K562 (cell line): ENCODE measurements around the gene PPIF. TPM values are rescaled to one million over a fixed set of nuclear protein-coding genes. Genes with fewer than 3 reads are reported as not detected.

Source experiments
- ATAC-seq: fragments of 200-7000 bp; cut with Tn5 transposase; 3 replicates; pipeline ENCODE4 v1.9.1; 2020; ENCODE audit warnings: moderate library complexity
- BruUV-seq: library from RNA; stranded (reverse); fragments of 400-500 nt; replicated peaks from 2 replicates; lab custom pipeline; 2021; lab: Mats Ljungman, UMichigan
- CTCF ChIA-PET: fragments of 300-600 bp; formaldehyde crosslinking; extraction: SDS; loops from one replicate; lab custom pipeline; 2021; ENCODE audit warnings: low intra/inter-chr PET ratio; lab: Yijun Ruan, JAX
- POLR2A ChIA-PET: fragments of 300-600, 350-650 bp; sonication (Branson Sonifier 250); formaldehyde crosslinking; extraction: SDS; loops from one replicate; lab custom pipeline; 2021; ENCODE audit warnings: antibody characterized with exemption, inconsistent platforms; lab: Yijun Ruan, JAX
- DNase-seq, 4 experiments: peaks; one replicate each; pipeline versions ENCODE4 v3.0.0 to v3.0.0-alpha.2; 2011 to 2018; ENCODE audit warnings: low spot score in 3 of 4, mixed read lengths in 3 of 4; ENCODE audit errors: extremely low read depth in 1 of 4
- FAIRE-seq: peaks from 2 replicates; lab custom pipeline; 2011; peaks lifted over from hg19 to GRCh38; lab: Jason Lieb, UNC
- H2AFZ ChIP-seq: 2 replicates; pipeline ENCODE4 v1.6.0; 2011; ENCODE audit warnings: low read depth, low read length, control low read depth, inconsistent platforms
- H3K27ac ChIP-seq: fragments of 200-600 bp; 3 replicates; pipeline ENCODE4 v1.8.0; 2011; ENCODE audit warnings: low read depth, mild to moderate bottlenecking, control low read depth, inconsistent platforms, low read length, moderate library complexity, mixed read lengths; ENCODE audit errors: extremely low read depth
- H3K27me3 ChIP-seq, 2 experiments: fragments of 300-600 bp in 1 of 2; 2 replicates in 1 of 2; 3 replicates in 1 of 2; pipeline versions ENCODE4 v1.6.0 to v1.8.0; 2011; ENCODE audit warnings: inconsistent platforms in 2 of 2, low read length in 2 of 2, mild to moderate bottlenecking in 1 of 2, mixed read lengths in 1 of 2, moderate library complexity in 1 of 2; ENCODE audit not compliant: control insufficient read depth in 2 of 2, insufficient read depth in 2 of 2
- H3K36me3 ChIP-seq: fragments of 300-600 bp; 3 replicates; pipeline ENCODE4 v1.8.0; 2011; ENCODE audit warnings: mild to moderate bottlenecking, low read length, inconsistent platforms; ENCODE audit not compliant: control insufficient read depth, insufficient read depth
- H3K4me1 ChIP-seq, 2 experiments: fragments of 200-600 bp in 1 of 2; replicated peaks in 1 of 2; 2 replicates in 1 of 2; 3 replicates in 1 of 2; pipeline versions ENCODE4 v1.5.1 to v1.8.0; 2011; ENCODE audit warnings: inconsistent platforms in 2 of 2, low read length in 2 of 2, mild to moderate bottlenecking in 1 of 2, mixed read lengths in 1 of 2, moderate library complexity in 1 of 2; ENCODE audit not compliant: control insufficient read depth in 2 of 2, insufficient read depth in 2 of 2
- H3K4me2 ChIP-seq: 2 replicates; pipeline ENCODE4 v1.6.1; 2011; ENCODE audit warnings: low read length, control low read depth, inconsistent platforms, mixed read lengths; ENCODE audit not compliant: insufficient read depth
- H3K4me3 ChIP-seq: fragments of 200-600 bp; sonication (generic), shearing (Covaris generic); 2 replicates; pipeline ENCODE4 v1.5.1; 2016; ENCODE audit warnings: control low read depth, inconsistent platforms
- H3K79me2 ChIP-seq: fragments of 200-600 bp; 3 replicates; pipeline ENCODE4 v1.8.0; 2011; ENCODE audit warnings: low read length, inconsistent platforms; ENCODE audit not compliant: control insufficient read depth, insufficient read depth
- H3K9ac ChIP-seq, 2 experiments: 2 replicates each; pipeline versions ENCODE4 v1.6.0 to v1.6.1; 2011; ENCODE audit warnings: low read depth in 2 of 2, low read length in 2 of 2, control low read depth in 1 of 2, inconsistent platforms in 1 of 2, mild to moderate bottlenecking in 1 of 2, mixed read lengths in 1 of 2; ENCODE audit not compliant: insufficient read depth in 1 of 2
- H3K9me1 ChIP-seq: one replicate; pipeline ENCODE4 v1.6.0; 2011; ENCODE audit warnings: inconsistent platforms, mild to moderate bottlenecking, low read length, moderate library complexity; ENCODE audit not compliant: control insufficient read depth, insufficient read depth
- H3K9me3 ChIP-seq: replicated peaks from 2 replicates; pipeline ENCODE4 v1.5.1; 2011; ENCODE audit warnings: low read depth, low read length, inconsistent platforms; ENCODE audit not compliant: control insufficient read depth, insufficient read depth
- H4K20me1 ChIP-seq: replicated peaks from 2 replicates; pipeline ENCODE4 v1.6.1; 2011; ENCODE audit warnings: low read length, inconsistent platforms, mixed read lengths; ENCODE audit not compliant: control insufficient read depth, insufficient read depth
- JUN ChIP-seq, 2 experiments: sonication (generic) in 1 of 2; formaldehyde crosslinking in 1 of 2; IDR thresholded peaks; 2 replicates each; pipeline versions ENCODE4 v1.6.1 to v1.8.0; 2012 to 2022; ENCODE audit warnings: borderline replicate concordance in 2 of 2, mild to moderate bottlenecking in 2 of 2, improper control_type of control experiment in 1 of 2, low read depth in 1 of 2, low read length in 1 of 2, missing genetic modification reagents in 1 of 2
- NR2C1 ChIP-seq, 2 experiments: fragments of 450-650 bp; IDR thresholded peaks; 2 replicates each; pipeline ENCODE4 v1.6.1; 2017; ENCODE audit warnings: mild to moderate bottlenecking in 2 of 2, antibody characterized with exemption in 1 of 2, inconsistent platforms in 1 of 2, missing compliant biosample characterization in 1 of 2, missing genetic modification characterization in 1 of 2
- NR2C2 ChIP-seq, 2 experiments: fragments of 200-800 bp in 1 of 2; sonication (Bioruptor generic) in 1 of 2; sonication (generic) in 1 of 2; formaldehyde crosslinking in 1 of 2; IDR thresholded peaks; 2 replicates each; pipeline versions ENCODE4 v1.6.1 to v1.8.0; 2016 to 2022; ENCODE audit warnings: mild to moderate bottlenecking in 1 of 2, missing compliant biosample characterization in 1 of 2, missing genetic modification characterization in 1 of 2, missing genetic modification reagents in 1 of 2
- POLR2G ChIP-seq: fragments of 200-400 bp; formaldehyde crosslinking; IDR thresholded peaks from 2 replicates; pipeline ENCODE4 v1.6.1; 2017; ENCODE audit warnings: low read depth, mild to moderate bottlenecking, antibody characterized with exemption, low read length, moderate library complexity
- WGBS: fragments of 100-300 bp; shearing (Covaris generic); methylation state at CpG from one replicate; pipeline ENCODE4 v1.1.6; 2016; ENCODE audit warnings: low coverage, mixed read lengths; ENCODE audit not compliant: insufficient coverage; ENCODE audit errors: missing lambda C conversion rate; 5-methylcytosine and 5-hydroxymethylcytosine counted together
- in situ Hi-C: fragments of 300-500 bp; cut with MboI; formaldehyde crosslinking; loops from 4 replicates; pipeline ENCODE4 v1.15.0; 2018; ENCODE audit warnings: inconsistent platforms, mixed read lengths
- intact Hi-C: fragments of 100-400 bp; cut with micrococcal nuclease; formaldehyde crosslinking; loops from 2 replicates; pipeline ENCODE4 v1.14.2; 2022
- polyA plus RNA-seq, 8 experiments: library from polyadenylated mRNA; depleted of rRNA in 4 of 8; stranded (reverse) in 5 of 8; unstranded in 3 of 8; fragments of >200 nt; fragmentation: Nextera tagmentation in 2 of 8; fragmentation: Illumina TruSeq in 1 of 8; extraction: Ambion mirVana in 2 of 8; extraction: Trizol in 1 of 8; gene quantifications; 2 replicates each; pipeline versions ENCODE4 v1.2.1 to v1.2.3, GENCODE V29; 2011 to 2014; ENCODE audit warnings: inconsistent platforms in 1 of 8, missing spikeins in 1 of 8
- total RNA-seq, 7 experiments: library from RNA; depleted of rRNA in 6 of 7; stranded (reverse); fragments of >200 nt in 6 of 7; fragmentation: Illumina TruSeq in 2 of 7; extraction: Trizol in 2 of 7; gene quantifications; 2 replicates each; pipeline versions ENCODE4 v1.2.1 to v1.2.3, GENCODE V29; 2011 to 2021; ENCODE audit warnings: low replicate concordance in 1 of 7
- TF ChIP-seq, protein P1 (sequence below): IDR thresholded peaks from 2 replicates; pipeline ENCODE4 v1.6.1; 2014; ENCODE audit warnings: antibody characterized with exemption
- TF ChIP-seq, protein P2 (sequence below): sonication (generic); formaldehyde crosslinking; IDR thresholded peaks from 2 replicates; pipeline ENCODE4 v1.8.1; 2023; ENCODE audit warnings: mild to moderate bottlenecking, missing genetic modification reagents

Gene PPIF
- total and polyA plus RNA-seq, 9 of the 15 experiments (the other 6 are each of a cell fraction or from before 2014, with no cell fraction given) = 40.9 to 287 (median 117) TPM

DNA sequence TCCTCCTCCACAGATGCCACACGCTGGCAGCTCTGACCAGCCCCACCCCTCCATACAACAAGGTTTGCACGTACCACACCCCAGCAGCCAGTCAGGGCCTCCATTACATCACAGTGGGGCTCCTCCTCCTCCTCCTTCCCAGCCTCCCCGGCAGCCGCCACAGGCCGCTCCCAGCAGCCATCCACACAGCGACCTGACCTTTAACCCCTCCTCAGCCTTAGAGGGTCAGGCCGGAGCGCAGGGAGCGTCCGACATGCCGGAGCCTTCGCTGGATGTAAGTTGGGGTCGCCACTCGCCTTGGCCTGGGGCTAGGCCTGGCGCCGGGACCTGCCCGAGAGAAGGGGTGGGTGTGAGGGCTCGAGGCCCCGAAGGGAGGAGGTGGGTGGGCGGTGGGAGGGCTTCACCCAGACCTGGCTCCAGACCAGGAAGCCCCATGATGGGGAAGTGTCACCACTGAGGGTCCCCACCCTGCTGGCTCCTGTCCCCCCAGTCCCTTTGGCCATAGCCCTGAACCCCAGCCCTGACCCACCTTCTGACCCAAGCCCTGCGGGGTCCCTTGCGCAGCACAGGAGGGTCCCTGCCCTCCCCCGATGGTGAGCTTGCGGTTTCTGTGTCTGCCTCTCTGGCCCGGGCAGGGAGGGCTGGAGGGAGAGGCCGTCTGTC, 36.2 kb upstream of the PPIF start:
- TF ChIP-seq POLR2G (peak; percentile 31; the same call in 1 of the 2 replicates), NR2C2 (CRISPR knock-in tag; IDR thresholded peaks at IDR 0.05) (peak; percentile 65; the same call in 1 of the 2 replicates), NR2C2 (tag; IDR thresholded peaks at IDR 0.05) (peak; percentile 47; the same call in 1 of the 2 replicates), NR2C1 (IDR thresholded peaks at IDR 0.05) (peak; percentile 67), NR2C1 (tag; IDR thresholded peaks at IDR 0.05) (peak; percentile 58; the same call in 1 of the 2 replicates), JUN (IDR thresholded peaks at IDR 0.05; ENCODE audit: borderline replicate concordance, low read depth, low read length) (no peak), JUN (CRISPR knock-in tag; IDR thresholded peaks at IDR 0.05; ENCODE audit: borderline replicate concordance) (no peak)
- TF ChIP-seq, protein P1, sequence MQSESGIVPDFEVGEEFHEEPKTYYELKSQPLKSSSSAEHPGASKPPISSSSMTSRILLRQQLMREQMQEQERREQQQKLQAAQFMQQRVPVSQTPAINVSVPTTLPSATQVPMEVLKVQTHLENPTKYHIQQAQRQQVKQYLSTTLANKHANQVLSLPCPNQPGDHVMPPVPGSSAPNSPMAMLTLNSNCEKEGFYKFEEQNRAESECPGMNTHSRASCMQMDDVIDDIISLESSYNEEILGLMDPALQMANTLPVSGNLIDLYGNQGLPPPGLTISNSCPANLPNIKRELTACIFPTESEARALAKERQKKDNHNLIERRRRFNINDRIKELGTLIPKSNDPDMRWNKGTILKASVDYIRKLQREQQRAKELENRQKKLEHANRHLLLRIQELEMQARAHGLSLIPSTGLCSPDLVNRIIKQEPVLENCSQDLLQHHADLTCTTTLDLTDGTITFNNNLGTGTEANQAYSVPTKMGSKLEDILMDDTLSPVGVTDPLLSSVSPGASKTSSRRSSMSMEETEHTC = no peak
- TF ChIP-seq, protein P2, sequence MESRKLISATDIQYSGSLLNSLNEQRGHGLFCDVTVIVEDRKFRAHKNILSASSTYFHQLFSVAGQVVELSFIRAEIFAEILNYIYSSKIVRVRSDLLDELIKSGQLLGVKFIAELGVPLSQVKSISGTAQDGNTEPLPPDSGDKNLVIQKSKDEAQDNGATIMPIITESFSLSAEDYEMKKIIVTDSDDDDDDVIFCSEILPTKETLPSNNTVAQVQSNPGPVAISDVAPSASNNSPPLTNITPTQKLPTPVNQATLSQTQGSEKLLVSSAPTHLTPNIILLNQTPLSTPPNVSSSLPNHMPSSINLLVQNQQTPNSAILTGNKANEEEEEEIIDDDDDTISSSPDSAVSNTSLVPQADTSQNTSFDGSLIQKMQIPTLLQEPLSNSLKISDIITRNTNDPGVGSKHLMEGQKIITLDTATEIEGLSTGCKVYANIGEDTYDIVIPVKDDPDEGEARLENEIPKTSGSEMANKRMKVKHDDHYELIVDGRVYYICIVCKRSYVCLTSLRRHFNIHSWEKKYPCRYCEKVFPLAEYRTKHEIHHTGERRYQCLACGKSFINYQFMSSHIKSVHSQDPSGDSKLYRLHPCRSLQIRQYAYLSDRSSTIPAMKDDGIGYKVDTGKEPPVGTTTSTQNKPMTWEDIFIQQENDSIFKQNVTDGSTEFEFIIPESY (CRISPR knock-in tag) = peak; percentile 52; the same call in 1 of the 2 replicates
- ATAC-seq = peak; percentile 54
- POLR2A ChIA-PET = no interaction called here

More for the DNA sequence above, 36.2 kb upstream of the PPIF start:
- Histone ChIP-seq H3K4me2 (no peak overlapping the region), H2AFZ (no peak overlapping the region), H3K79me2 (no peaks in the 10 kb centered on the region), H4K20me1 (no peaks in the 10 kb centered on the region), H3K36me3 (peaks cover 46% of the 10 kb centered on the region; the same call in 2 of the 3 replicates), H3K27me3 (no peaks in the 10 kb centered on the region), H3K4me3 (no peak overlapping the region), H3K9me3 (no peaks in the 10 kb centered on the region), H3K27ac (no peak overlapping the region), H3K4me1 (peaks cover 0 to 29% of the 10 kb centered on the region in 2 experiments; a peak in 1 of 5 replicates), H3K9me1 (no peaks in the 10 kb centered on the region), H3K9ac (peak overlapping the region in 1 of 2 experiments; percentile 40; a peak in 1 of 4 replicates)
- intact Hi-C loops = no loop called here
- WGBS = 77% methylated on average over 22 of the region's 26 CpGs
- no peak for FAIRE-seq
- CTCF ChIA-PET = no interaction called here
- DNase-seq = peak in 3 of 4 experiments; percentile 32 to 54 (median 52)
- in situ Hi-C loops = no loop called here
- BruUV-seq = no TSS peak
